Measurements from ENCODE around the gene NCK1. TPM values are rescaled to one million over a fixed set of nuclear protein-coding genes. Genes with fewer than 3 reads are reported as not detected.

The NCK1 gene
- total RNA-seq, 1 experiment from 2014 or later, result 25.6 TPM

DNA sequence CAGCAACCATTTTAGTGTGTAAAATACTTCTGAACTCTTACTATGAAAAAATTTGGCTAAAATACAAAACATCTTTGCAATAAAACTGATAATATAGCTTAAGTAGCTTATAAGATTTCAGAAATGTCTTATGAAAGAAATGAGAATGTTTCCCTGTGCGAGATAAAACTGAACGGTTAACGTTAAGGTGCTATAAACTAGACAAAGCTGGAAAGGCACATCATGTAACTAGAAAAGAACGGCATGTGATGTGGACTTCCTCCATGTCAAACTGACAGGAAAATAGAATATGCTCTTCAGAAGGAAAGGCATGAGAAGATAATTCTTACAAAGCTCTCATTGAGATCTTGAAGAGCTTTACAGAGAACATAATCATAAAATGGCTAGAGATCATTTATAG is 36.5 kb downstream of the NCK1 start:
- H4K20me1 ChIP-seq (ENCODE audit: insufficient read depth), result no peaks in the 10 kb centered on the region
- CTCF ChIA-PET, result interaction anchor here (1.4 kb wide), 1 partner anchor 116 kb away, joined by 3 read pairs; no protein-coding TSS in a partner anchor
- no peak overlapping the region for H3K4me3 ChIP-seq (replicated peaks in 1 of 2; ENCODE audit: low read depth in 1 of 2, low read length in 2 of 2)
- H3K36me3 ChIP-seq (ENCODE audit: control insufficient read depth in 1 of 2, insufficient read depth in 2 of 2, low read length in 2 of 2), result no peaks in the 10 kb centered on the region
- TF ChIP-seq SIN3A (IDR thresholded peaks at IDR 0.05; ENCODE audit: low read depth) (no peak), ZFX (IDR thresholded peaks at IDR 0.05) (no peak), ATF3 (IDR thresholded peaks at IDR 0.05) (no peak), CEBPB (IDR thresholded peaks at IDR 0.05; ENCODE audit: low read depth) (no peak), EZH2phosphoT487 (IDR thresholded peaks at IDR 0.05; ENCODE audit: borderline replicate concordance) (no peak), POLR2A (IDR thresholded peaks at IDR 0.05; ENCODE audit: borderline replicate concordance, extremely low read depth, insufficient read depth, insufficient read length) (no peak), CBX3 (IDR thresholded peaks at IDR 0.05; ENCODE audit: low read depth) (no peak)
- H3K79me2 ChIP-seq (ENCODE audit: insufficient read depth, low read length), result peaks cover 97% of the 10 kb centered on the region
- POLR2A ChIA-PET, result no interaction called here
- intact Hi-C loops (cut with micrococcal nuclease), result no loop called here
- no peak overlapping the region for H2AFZ ChIP-seq (ENCODE audit: low read depth, low read length, poor library complexity, severe bottlenecking)
- RAD21 ChIA-PET (ENCODE audit: low non-redundant PET in 1 of 2, low total read pairs in 2 of 2, uncharacterized antibody in 2 of 2, unreplicated experiment in 2 of 2), result no interaction called here
- no peaks in the 10 kb centered on the region for H3K9me3 ChIP-seq (ENCODE audit: control insufficient read depth in 1 of 2, insufficient read depth in 1 of 2, low read depth in 1 of 2, low read length in 2 of 2)
- no TSS peak for BruUV-seq (replicated peaks)
- no peak for DNase-seq (ENCODE audit: low read depth, low spot score)
- no peaks in the 10 kb centered on the region for H3K27me3 ChIP-seq (ENCODE audit: insufficient read depth, low read length)
- H3K9me2 ChIP-seq (ENCODE audit: insufficient read depth), result no peaks in the 10 kb centered on the region
- no peak for ATAC-seq
- no peak overlapping the region for H3K27ac ChIP-seq (ENCODE audit: low read depth, low read length)
- H3K4me2 ChIP-seq (ENCODE audit: low read length), result no peak overlapping the region
- peaks cover 0 to 5% of the 10 kb centered on the region in 2 experiments; a peak in 1 of 4 replicates for H3K4me1 ChIP-seq (ENCODE audit: control insufficient read depth in 1 of 2, insufficient read depth in 2 of 2, low read length in 2 of 2)
- no peak overlapping the region for H3K9ac ChIP-seq (ENCODE audit: low read length)

GRCh38 chr3:136898954-136899353 is 36.9 kb downstream of the NCK1 start:
- H3K27ac ChIP-seq (ENCODE audit: low read depth, low read length), result no peak overlapping the region
- ChIA-PET CTCF (interaction anchor here (1.4 kb wide), 1 partner anchor 115 kb away, joined by 3 read pairs; no protein-coding TSS in a partner anchor), POLR2A (no interaction called here), RAD21 (ENCODE audit: low non-redundant PET in 1 of 2, low total read pairs in 2 of 2, uncharacterized antibody in 2 of 2, unreplicated experiment in 2 of 2) (no interaction called here)
- no peaks in the 10 kb centered on the region for H3K9me2 ChIP-seq (ENCODE audit: insufficient read depth)
- BruUV-seq (replicated peaks), result no TSS peak
- H3K36me3 ChIP-seq (ENCODE audit: control insufficient read depth in 1 of 2, insufficient read depth in 2 of 2, low read length in 2 of 2), result no peaks in the 10 kb centered on the region
- H3K4me2 ChIP-seq (ENCODE audit: low read length), result no peak overlapping the region
- H3K79me2 ChIP-seq (ENCODE audit: insufficient read depth, low read length), result peaks cover 97% of the 10 kb centered on the region
- H3K9me3 ChIP-seq (ENCODE audit: control insufficient read depth in 1 of 2, insufficient read depth in 1 of 2, low read depth in 1 of 2, low read length in 2 of 2), result no peaks in the 10 kb centered on the region
- H3K4me1 ChIP-seq (ENCODE audit: control insufficient read depth in 1 of 2, insufficient read depth in 2 of 2, low read length in 2 of 2), result peaks cover 0 to 1% of the 10 kb centered on the region in 2 experiments; a peak in 1 of 4 replicates
- H3K4me3 ChIP-seq (replicated peaks in 1 of 2; ENCODE audit: low read depth in 1 of 2, low read length in 2 of 2), result no peak overlapping the region
- no peak for ATAC-seq
- no peak overlapping the region for H2AFZ ChIP-seq (ENCODE audit: low read depth, low read length, poor library complexity, severe bottlenecking)
- DNase-seq (ENCODE audit: low read depth, low spot score), result no peak
- H3K9ac ChIP-seq (ENCODE audit: low read length), result no peak overlapping the region
- intact Hi-C loops (cut with micrococcal nuclease), result no loop called here
- no peaks in the 10 kb centered on the region for H4K20me1 ChIP-seq (ENCODE audit: insufficient read depth)
- no peaks in the 10 kb centered on the region for H3K27me3 ChIP-seq (ENCODE audit: insufficient read depth, low read length)
- TF ChIP-seq POLR2AphosphoS5 (IDR thresholded peaks at IDR 0.05; ENCODE audit: low read depth, low read length), result no peak
- TF ChIP-seq, protein P1, sequence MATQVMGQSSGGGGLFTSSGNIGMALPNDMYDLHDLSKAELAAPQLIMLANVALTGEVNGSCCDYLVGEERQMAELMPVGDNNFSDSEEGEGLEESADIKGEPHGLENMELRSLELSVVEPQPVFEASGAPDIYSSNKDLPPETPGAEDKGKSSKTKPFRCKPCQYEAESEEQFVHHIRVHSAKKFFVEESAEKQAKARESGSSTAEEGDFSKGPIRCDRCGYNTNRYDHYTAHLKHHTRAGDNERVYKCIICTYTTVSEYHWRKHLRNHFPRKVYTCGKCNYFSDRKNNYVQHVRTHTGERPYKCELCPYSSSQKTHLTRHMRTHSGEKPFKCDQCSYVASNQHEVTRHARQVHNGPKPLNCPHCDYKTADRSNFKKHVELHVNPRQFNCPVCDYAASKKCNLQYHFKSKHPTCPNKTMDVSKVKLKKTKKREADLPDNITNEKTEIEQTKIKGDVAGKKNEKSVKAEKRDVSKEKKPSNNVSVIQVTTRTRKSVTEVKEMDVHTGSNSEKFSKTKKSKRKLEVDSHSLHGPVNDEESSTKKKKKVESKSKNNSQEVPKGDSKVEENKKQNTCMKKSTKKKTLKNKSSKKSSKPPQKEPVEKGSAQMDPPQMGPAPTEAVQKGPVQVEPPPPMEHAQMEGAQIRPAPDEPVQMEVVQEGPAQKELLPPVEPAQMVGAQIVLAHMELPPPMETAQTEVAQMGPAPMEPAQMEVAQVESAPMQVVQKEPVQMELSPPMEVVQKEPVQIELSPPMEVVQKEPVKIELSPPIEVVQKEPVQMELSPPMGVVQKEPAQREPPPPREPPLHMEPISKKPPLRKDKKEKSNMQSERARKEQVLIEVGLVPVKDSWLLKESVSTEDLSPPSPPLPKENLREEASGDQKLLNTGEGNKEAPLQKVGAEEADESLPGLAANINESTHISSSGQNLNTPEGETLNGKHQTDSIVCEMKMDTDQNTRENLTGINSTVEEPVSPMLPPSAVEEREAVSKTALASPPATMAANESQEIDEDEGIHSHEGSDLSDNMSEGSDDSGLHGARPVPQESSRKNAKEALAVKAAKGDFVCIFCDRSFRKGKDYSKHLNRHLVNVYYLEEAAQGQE (IDR thresholded peaks at IDR 0.05; ENCODE audit: low read depth), result no peak
- no peak for TF ChIP-seq SP1 (IDR thresholded peaks at IDR 0.05; ENCODE audit: low read depth)
- no peak for TF ChIP-seq FOSL1 (IDR thresholded peaks at IDR 0.05; ENCODE audit: low read depth)
- TF ChIP-seq ATF3 (IDR thresholded peaks at IDR 0.05), result no peak
- no peak for TF ChIP-seq SIN3A (IDR thresholded peaks at IDR 0.05; ENCODE audit: low read depth)
- no peak for TF ChIP-seq RAD21 (IDR thresholded peaks at IDR 0.05; ENCODE audit: low read depth)
- no peak for TF ChIP-seq EGR1 (IDR thresholded peaks at IDR 0.05; ENCODE audit: low read depth)
- no peak for TF ChIP-seq CBX3 (IDR thresholded peaks at IDR 0.05; ENCODE audit: low read depth)
- no peak for TF ChIP-seq CTCF (IDR thresholded peaks at IDR 0.05 in 2 of 3, conservative IDR thresholded peaks at IDR 0.05 in 1 of 3; ENCODE audit: borderline replicate concordance in 1 of 3, insufficient read depth in 1 of 3, low read depth in 2 of 3, low read length in 2 of 3)
- no peak for TF ChIP-seq YY1 (IDR thresholded peaks at IDR 0.05; ENCODE audit: extremely low read depth, insufficient replicate concordance, low read depth, low read length)
- TF ChIP-seq CEBPB (IDR thresholded peaks at IDR 0.05; ENCODE audit: low read depth), result no peak
- no peak for TF ChIP-seq EZH2 (IDR thresholded peaks at IDR 0.05)
- TF ChIP-seq EZH2phosphoT487 (IDR thresholded peaks at IDR 0.05; ENCODE audit: borderline replicate concordance), result no peak
